LoVo (cell line): ENCODE measurements around the gene DIAPH2.
"Not testable (repeated sequence)": the region's sequence is repeated elsewhere in the genome, so short reads cannot be mapped to it uniquely, and the experiment has no call there.

Experiments used
- DNase-seq: peaks from one replicate; pipeline ENCODE4 v3.0.0-alpha.2; 2016; ENCODE audit warnings: low spot score

DIAPH2 gene

DNA sequence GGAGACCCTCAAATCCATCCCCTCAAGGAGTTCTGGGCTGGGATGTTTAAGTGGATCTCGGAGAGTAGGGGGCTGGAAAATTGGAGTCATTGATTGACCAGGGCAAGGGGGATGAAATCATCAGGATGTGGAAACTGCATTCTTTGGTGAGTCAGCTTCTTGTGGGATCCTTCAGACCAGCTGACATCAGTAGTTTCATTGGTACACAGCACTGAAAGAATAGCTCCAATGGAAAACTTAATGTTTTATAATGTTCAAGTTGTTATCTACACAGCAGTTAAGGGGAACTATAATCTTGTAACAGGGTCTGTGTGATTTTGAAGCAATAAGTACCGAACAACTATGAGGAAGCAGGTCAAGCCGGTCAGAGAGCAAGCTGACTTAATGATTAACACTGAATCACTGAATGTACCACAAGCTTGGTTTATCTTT lies 705.1 kb downstream of the DIAPH2 start:
- DNase-seq: no peak

DNA sequence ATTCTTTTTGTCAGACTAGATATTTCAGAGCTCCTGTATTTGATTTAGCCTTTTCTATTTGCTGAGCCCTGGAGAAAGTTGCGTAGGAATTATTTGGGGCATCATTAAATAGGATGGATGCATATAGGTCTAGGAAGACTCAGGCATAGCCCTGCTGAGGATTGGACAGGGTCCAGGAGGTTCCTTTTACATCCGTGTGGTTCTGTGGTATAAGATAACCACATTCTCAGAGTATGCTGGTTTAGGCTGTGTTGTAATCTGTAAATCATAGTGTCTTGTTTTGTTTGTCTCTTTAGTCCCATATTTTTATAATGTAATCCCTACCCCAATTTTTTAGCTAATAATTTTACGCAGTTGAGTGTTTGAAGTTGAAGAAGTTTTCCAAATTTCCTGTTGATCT lies 712.7 kb downstream of the DIAPH2 start:
- DNase-seq: no peak

DNA sequence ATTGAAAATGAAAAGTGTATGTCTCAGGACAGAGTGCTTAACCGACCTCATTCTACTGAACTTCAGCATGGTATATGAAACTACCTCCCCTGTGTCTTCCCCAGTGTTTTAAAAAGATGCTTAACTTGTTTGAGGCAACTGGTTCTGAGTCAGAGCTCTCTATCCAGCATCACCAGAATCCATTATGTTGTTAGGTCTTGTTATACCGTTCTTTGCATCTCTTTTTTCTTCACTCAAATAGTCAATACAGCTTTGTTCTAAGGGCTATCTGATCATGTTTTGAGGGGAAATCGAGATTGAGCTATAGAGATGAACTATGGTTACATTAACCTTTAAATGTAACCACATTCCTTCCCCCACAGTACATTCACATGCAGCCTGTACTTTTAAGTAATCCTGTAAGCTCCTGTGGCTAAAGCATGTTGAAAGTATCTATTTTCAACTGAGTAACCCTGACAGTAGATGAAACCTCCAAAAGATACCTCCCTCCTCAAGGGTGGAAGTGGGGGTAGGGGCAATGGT lies 713.4 kb downstream of the DIAPH2 start:
- DNase-seq: no peak

DNA sequence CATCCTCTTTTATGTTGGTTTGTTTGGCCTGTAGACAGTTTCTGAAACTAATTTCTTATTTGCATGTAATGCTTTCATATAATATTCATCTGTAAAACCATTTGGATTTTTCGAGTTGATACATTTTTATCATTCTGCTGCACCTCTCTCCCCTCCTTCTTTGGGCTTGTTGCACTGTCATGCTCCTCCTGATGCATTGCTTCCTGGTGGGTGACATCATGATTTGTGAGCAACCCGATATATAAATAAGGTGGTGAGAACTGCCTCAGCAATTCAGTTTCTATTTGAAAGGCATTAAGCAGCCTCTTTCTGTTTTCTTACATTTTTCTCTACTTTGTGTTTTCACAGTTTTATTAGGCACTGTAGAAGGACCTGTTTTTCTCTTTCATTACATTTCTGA lies 714.8 kb downstream of the DIAPH2 start:
- no peak for DNase-seq

DNA sequence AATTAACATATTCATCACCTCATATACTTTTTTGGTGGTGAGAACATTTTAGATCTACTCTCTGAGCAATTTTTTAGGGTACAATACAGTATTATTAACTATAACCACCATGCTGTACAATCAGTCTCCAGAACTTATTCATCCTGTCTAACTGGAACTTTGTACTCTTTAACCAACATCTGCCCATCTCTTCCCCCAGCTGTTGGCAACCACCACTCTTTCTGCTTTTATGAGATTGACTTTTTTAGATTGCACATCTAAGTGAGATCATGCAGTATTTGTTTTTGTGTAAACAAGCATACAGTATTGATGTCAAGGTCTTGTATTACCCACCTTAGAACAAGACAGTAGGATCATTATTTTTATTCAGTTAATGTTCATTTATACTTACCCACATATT lies 715.9 kb downstream of the DIAPH2 start:
- no peak for DNase-seq

GRCh38 chrX:97401154-97401553 lies 716.5 kb downstream of the DIAPH2 start:
- DNase-seq: no peak

GRCh38 chrX:97401586-97402136 lies 717.0 kb downstream of the DIAPH2 start:
- DNase-seq: no peak

- DNase-seq: no peak
Measured at GRCh38 chrX:97402333-97402732, 717.7 kb downstream of the DIAPH2 start.

GRCh38 chrX:97402903-97403302 lies 718.3 kb downstream of the DIAPH2 start:
- DNase-seq: no peak

DNA sequence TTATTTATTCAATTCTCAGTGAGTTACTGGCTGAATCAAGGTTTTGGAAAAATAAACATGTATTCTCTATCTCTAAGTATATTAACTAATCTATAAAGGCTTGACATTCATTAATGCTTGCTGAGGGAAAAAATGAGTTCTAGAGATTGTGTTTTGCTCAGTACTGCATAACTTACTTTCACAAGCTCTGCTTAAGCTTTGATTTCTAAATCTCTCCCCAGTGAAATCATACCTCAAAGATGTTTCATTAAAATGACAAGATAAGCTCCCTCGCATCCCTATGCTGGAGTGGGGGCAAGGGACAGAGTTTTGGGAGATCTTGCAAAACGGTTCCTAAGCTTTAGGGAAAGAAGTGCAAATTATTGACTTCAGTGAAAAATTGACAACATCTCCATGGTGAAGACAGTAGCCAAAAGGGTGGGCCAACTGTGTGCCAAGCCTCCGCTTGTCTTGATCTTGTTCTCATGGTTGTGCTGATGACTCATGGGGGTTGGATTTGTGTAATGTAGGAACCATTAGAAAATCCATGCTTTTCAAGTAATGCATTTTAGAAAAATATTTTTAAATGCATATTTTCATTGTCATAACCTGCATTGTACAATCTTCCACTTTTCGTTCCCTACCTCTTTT lies 720.5 kb downstream of the DIAPH2 start:
- DNase-seq: no peak

GRCh38 chrX:97409632-97410415 lies 725.2 kb downstream of the DIAPH2 start:
- DNase-seq: not testable (repeated sequence)

DNA sequence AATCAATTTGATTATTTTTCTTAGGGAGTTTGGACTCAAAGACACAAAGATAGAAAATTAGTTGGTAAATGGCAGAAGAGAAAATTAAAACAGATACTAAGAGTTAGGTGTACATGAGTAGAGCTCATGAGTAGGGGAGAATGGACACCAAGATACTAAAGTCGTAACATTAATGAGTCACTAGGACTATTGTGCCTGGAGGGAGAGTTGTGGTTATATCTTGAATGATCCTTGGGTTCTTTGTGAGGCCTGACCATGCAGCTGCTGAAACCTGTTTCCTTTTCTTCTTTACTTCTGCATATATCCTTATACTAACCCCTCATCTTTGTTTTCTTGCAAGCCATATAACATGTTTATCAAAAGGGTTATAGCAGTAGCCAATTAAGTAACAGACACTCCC lies 731.8 kb downstream of the DIAPH2 start:
- DNase-seq: no peak

GRCh38 chrX:97429101-97429500 lies 744.5 kb downstream of the DIAPH2 start:
- DNase-seq: no peak

- no peak for DNase-seq
Measured at GRCh38 chrX:97431281-97431680, 746.6 kb downstream of the DIAPH2 start.

GRCh38 chrX:97446298-97446882 lies 761.7 kb downstream of the DIAPH2 start:
- DNase-seq: no peak

GRCh38 chrX:97447306-97447705 lies 762.7 kb downstream of the DIAPH2 start:
- DNase-seq: no peak

DNA sequence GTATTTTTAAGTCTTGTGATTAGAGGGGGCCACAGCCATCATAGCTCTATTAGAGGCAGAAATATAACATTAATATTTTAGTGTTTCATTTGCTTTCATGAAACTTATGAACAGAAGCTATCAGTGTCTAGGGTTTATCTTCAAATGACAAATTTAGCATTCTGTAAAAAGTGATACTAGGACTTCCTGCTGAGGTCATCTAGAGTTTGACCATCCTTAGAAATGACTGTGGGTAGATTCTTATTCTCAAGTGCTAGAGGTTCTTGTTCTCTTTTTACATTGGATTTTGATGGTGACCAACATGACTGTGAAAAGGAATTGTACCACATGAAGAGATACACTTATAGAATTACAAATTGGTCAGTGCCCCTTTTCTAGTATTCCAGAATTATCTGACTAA lies 767.6 kb downstream of the DIAPH2 start:
- DNase-seq: no peak

DNA sequence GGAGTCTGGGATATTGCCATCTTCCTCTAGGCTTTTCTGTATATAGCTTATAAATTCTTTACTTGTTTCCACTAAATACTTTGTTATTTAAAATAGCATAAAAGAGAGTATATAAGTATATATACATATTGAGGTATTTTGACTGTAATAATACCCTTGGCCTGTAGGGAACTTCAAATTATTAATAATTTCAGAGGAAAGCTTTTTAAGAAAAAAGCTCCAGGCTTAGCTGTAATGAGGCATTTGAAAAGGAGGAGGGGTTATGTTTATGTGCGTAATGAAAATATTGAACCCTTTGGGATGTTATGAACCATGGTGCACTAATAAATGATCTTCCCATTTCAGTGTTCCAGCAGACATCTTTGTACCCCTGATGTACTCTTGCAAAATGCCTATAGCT lies 777.1 kb downstream of the DIAPH2 start:
- DNase-seq: no peak

- DNase-seq: no peak
Measured at GRCh38 chrX:97471071-97471470, 786.4 kb downstream of the DIAPH2 start.

DNA sequence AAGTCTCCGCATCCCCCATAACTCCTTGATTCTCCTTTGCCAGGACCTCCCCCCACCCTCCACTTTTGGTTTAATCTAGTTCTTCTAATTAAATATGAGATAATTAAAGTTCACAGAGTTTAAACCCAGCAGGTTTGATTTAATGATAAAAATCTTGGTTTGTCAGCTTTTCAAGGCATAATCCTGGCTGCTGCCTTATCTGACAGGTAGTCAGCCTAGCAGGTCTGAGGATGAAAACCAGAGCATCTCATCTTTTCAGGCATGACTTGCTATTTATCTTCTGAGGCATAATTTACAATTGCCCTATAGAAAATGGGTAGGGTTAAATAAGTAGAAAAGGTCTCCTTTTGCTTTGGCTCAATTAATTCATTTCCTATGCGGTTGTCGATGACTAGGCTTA lies 790.3 kb downstream of the DIAPH2 start:
- DNase-seq: no peak

- DNase-seq: no peak
Measured at GRCh38 chrX:97479106-97479890, 794.7 kb downstream of the DIAPH2 start.

DNA sequence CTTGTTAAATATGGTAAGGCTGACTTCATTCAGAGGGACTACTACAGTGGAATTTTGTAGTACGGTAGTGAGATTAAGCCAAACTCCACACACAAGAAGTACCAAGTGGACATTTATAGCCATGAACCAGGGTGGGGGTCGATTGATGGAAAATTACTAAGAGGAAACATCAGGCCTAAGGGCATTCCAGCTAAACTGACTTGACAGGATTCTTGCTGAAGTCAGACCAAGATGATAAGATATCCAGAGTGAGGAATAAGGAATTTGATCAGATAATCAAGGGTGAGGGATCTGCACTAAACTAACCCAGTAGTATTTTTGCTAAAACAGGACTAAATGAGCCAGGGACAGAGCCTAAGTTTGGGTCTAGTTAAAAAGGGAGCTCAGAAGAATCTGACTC lies 796.6 kb downstream of the DIAPH2 start:
- DNase-seq: no peak
